HepG2 (cell line): ENCODE results near the gene IQCN. TPM values are rescaled to one million over a fixed set of nuclear protein-coding genes. Genes with fewer than 3 reads are reported as not detected.
A peak's percentile ranks its signal among the peaks of the same experiment; 100 is the strongest.

Experiments
- ATAD3A ChIP-seq: sonication (generic); formaldehyde crosslinking; IDR thresholded peaks from 2 replicates; pipeline ENCODE4 v1.4.0; 2020; ENCODE audit warnings: missing genetic modification reagents
- GLMP ChIP-seq: sonication (generic); formaldehyde crosslinking; IDR thresholded peaks from 2 replicates; pipeline ENCODE4 v1.9.0; 2021; ENCODE audit warnings: missing genetic modification reagents, mild to moderate bottlenecking, borderline replicate concordance
- KDM5B ChIP-seq: sonication (generic); formaldehyde crosslinking; IDR thresholded peaks from 2 replicates; pipeline ENCODE4 v1.4.0; 2020; ENCODE audit warnings: missing genetic modification reagents, mild to moderate bottlenecking, borderline replicate concordance
- NBN ChIP-seq: fragments of 450-650 bp; conservative IDR thresholded peaks from 2 replicates; pipeline ENCODE4 v1.6.1; 2017
- NCOA5 ChIP-seq: sonication (generic); formaldehyde crosslinking; IDR thresholded peaks from 2 replicates; pipeline ENCODE4 v1.4.0; 2020; ENCODE audit warnings: missing genetic modification reagents
- PHF20 ChIP-seq: sonication (generic); formaldehyde crosslinking; IDR thresholded peaks from 2 replicates; pipeline ENCODE4 v1.5.0; 2020; ENCODE audit warnings: mild to moderate bottlenecking, missing genetic modification reagents
- SKIL ChIP-seq: sonication (generic); formaldehyde crosslinking; IDR thresholded peaks from 2 replicates; pipeline ENCODE4 v1.8.0; 2022; ENCODE audit warnings: missing genetic modification reagents, mild to moderate bottlenecking, moderate library complexity, borderline replicate concordance
- SMARCE1 ChIP-seq: fragments of 450-650 bp; IDR thresholded peaks from 2 replicates; pipeline ENCODE4 v1.6.1; 2017; ENCODE audit warnings: borderline replicate concordance
- SOX6 ChIP-seq, 2 experiments: fragments of 450-650 bp in 1 of 2; sonication (generic) in 1 of 2; formaldehyde crosslinking in 1 of 2; IDR thresholded peaks; 2 replicates each; pipeline versions ENCODE4 v1.4.0 to v1.6.1; 2017 to 2020; ENCODE audit warnings: antibody characterized with exemption in 1 of 2, mild to moderate bottlenecking in 1 of 2, missing genetic modification reagents in 1 of 2
- ZFAT ChIP-seq: sonication (generic); formaldehyde crosslinking; conservative IDR thresholded peaks from 2 replicates; pipeline ENCODE4 v1.8.1; 2023; ENCODE audit warnings: missing genetic modification reagents, inconsistent platforms
- ZHX2 ChIP-seq, 2 experiments: sonication (generic) in 1 of 2; formaldehyde crosslinking in 1 of 2; IDR thresholded peaks; 2 replicates each; pipeline versions ENCODE4 v1.6.1 to v1.9.0; 2014 to 2022; ENCODE audit warnings: antibody characterized with exemption in 1 of 2, borderline replicate concordance in 1 of 2, inconsistent platforms in 1 of 2, low read depth in 1 of 2, missing genetic modification reagents in 1 of 2
- ZNF317 ChIP-seq: sonication (generic); formaldehyde crosslinking; IDR thresholded peaks from 2 replicates; pipeline ENCODE4 v1.5.0; 2020; ENCODE audit warnings: mild to moderate bottlenecking, missing genetic modification reagents
- polyA plus RNA-seq, 8 experiments: library from polyadenylated mRNA; depleted of rRNA in 3 of 8; stranded (reverse) in 7 of 8; unstranded in 1 of 8; fragments of >200 nt; fragmentation: Illumina TruSeq in 4 of 8; extraction: Trizol in 4 of 8; gene quantifications; 2 replicates each; pipeline versions ENCODE4 v1.2.1 to v1.2.3, GENCODE V29; 2011 to 2016; ENCODE audit warnings: low read depth in 4 of 8, missing spikeins in 1 of 8, mixed read lengths in 1 of 8; ENCODE audit not compliant: insufficient read depth in 1 of 8
- total RNA-seq, 5 experiments: library from RNA; depleted of rRNA; stranded (reverse); fragments of >200 nt; fragmentation: Illumina TruSeq; extraction: Trizol; gene quantifications; 2 replicates each; pipeline ENCODE4 v1.2.3, GENCODE V29; 2016; ENCODE audit warnings: low read depth in 1 of 5
- TF ChIP-seq, protein P1 (sequence below): sonication (generic); formaldehyde crosslinking; IDR thresholded peaks from 2 replicates; pipeline ENCODE4 v1.8.1; 2023; ENCODE audit warnings: missing genetic modification reagents, inconsistent platforms, borderline replicate concordance
- TF ChIP-seq, protein P2 (sequence below): sonication (generic); formaldehyde crosslinking; IDR thresholded peaks from 2 replicates; pipeline ENCODE4; 2020; ENCODE audit warnings: missing genetic modification reagents, mild to moderate bottlenecking, borderline replicate concordance

IQCN gene
- total and polyA plus RNA-seq, 2 of the 13 experiments (the other 11 are each of a cell fraction or from before 2014, with no cell fraction given), result 0.04 to 0.18 TPM

GRCh38 chr19:18322318-18322758 lies 48.1 kb upstream of the IQCN start (continued):
- TF ChIP-seq ZHX2 (IDR thresholded peaks at IDR 0.05; ENCODE audit: low read depth) (no peak), ZHX2 (CRISPR knock-in tag; IDR thresholded peaks at IDR 0.05; ENCODE audit: borderline replicate concordance) (no peak), SOX6 (IDR thresholded peaks at IDR 0.05) (no peak), SOX6 (CRISPR knock-in tag; IDR thresholded peaks at IDR 0.05) (0 out of 2 replicates have a peak, but pooled peaks have one; percentile 29), PHF20 (no peak), KDM5B (CRISPR knock-in tag) (no peak), NBN (no peak), SMARCE1 (no peak), NCOA5 (CRISPR knock-in tag) (no peak), ZNF317 (no peak), ZFAT (CRISPR knock-in tag) (no peak), GLMP (CRISPR knock-in tag) (no peak), SKIL (CRISPR knock-in tag) (no peak), ATAD3A (CRISPR knock-in tag) (no peak)
- TF ChIP-seq, protein P1, sequence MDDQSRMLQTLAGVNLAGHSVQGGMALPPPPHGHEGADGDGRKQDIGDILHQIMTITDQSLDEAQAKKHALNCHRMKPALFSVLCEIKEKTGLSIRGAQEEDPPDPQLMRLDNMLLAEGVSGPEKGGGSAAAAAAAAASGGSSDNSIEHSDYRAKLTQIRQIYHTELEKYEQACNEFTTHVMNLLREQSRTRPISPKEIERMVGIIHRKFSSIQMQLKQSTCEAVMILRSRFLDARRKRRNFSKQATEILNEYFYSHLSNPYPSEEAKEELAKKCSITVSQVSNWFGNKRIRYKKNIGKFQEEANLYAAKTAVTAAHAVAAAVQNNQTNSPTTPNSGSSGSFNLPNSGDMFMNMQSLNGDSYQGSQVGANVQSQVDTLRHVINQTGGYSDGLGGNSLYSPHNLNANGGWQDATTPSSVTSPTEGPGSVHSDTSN, result no peak
- TF ChIP-seq, protein P2, sequence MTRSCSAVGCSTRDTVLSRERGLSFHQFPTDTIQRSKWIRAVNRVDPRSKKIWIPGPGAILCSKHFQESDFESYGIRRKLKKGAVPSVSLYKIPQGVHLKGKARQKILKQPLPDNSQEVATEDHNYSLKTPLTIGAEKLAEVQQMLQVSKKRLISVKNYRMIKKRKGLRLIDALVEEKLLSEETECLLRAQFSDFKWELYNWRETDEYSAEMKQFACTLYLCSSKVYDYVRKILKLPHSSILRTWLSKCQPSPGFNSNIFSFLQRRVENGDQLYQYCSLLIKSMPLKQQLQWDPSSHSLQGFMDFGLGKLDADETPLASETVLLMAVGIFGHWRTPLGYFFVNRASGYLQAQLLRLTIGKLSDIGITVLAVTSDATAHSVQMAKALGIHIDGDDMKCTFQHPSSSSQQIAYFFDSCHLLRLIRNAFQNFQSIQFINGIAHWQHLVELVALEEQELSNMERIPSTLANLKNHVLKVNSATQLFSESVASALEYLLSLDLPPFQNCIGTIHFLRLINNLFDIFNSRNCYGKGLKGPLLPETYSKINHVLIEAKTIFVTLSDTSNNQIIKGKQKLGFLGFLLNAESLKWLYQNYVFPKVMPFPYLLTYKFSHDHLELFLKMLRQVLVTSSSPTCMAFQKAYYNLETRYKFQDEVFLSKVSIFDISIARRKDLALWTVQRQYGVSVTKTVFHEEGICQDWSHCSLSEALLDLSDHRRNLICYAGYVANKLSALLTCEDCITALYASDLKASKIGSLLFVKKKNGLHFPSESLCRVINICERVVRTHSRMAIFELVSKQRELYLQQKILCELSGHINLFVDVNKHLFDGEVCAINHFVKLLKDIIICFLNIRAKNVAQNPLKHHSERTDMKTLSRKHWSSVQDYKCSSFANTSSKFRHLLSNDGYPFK (CRISPR knock-in tag), result no peak
